GM21528 (cell line): ENCODE results near the gene ZBTB22.
A peak's percentile ranks its signal among the peaks of the same experiment; 100 is the strongest.

Experiments
- ATAC-seq: cut with Tn5 transposase; IDR thresholded peaks from one replicate; pipeline ENCODE4 v1.9.1; 2021; ENCODE audit warnings: mild to moderate bottlenecking, moderate library complexity; ENCODE audit not compliant: unreplicated experiment, low FRiP score

Gene ZBTB22

DNA sequence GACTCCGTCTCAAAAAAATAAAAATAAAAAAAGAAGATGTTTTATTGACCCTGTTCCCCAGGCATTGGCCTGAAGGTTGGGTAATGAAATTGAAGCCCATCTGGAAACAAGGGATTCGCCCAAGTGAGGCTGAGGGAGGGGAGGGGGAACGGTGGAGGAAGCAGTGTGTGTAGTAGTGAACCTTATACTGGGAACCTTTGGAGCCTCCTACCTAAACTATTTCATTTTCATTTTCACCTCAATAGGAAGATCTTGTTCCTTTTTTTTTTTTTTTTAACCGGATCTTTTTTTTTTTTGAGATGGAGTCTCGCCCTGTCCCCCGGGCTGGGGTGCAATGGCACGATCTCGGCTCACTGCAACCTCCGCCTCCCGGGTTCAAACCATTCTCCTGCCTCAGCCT is 13.2 kb upstream of the ZBTB22 start:
- no peak for ATAC-seq

GRCh38 chr6:33329058-33329457 is 11.5 kb upstream of the ZBTB22 start:
- no peak for ATAC-seq

DNA sequence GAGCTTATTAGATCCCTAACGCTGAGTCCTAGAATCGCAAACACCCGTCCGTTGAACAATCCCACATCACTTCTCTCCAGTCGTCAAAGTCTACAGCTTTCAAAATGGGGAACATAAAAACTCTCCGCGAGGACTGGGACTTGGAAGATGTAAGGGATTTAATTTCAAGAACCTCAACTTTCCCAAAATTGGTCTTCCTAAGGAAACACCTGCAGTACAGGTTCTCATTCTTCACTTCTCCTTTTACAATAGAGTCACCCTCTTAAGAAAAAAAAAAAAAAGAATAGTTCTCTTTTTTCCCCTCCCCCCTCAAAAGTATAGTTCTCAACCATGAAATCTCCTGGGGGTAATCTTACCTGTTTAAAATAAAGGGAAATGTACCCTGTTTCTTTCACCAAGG is 6.6 kb upstream of the ZBTB22 start:
- no peak for ATAC-seq

GRCh38 chr6:33323623-33323948 is 6.0 kb upstream of the ZBTB22 start:
- peak; percentile 9 for ATAC-seq

- ATAC-seq = no peak
Observed at GRCh38 chr6:33321227-33321626, 3.7 kb upstream of the ZBTB22 start.

DNA sequence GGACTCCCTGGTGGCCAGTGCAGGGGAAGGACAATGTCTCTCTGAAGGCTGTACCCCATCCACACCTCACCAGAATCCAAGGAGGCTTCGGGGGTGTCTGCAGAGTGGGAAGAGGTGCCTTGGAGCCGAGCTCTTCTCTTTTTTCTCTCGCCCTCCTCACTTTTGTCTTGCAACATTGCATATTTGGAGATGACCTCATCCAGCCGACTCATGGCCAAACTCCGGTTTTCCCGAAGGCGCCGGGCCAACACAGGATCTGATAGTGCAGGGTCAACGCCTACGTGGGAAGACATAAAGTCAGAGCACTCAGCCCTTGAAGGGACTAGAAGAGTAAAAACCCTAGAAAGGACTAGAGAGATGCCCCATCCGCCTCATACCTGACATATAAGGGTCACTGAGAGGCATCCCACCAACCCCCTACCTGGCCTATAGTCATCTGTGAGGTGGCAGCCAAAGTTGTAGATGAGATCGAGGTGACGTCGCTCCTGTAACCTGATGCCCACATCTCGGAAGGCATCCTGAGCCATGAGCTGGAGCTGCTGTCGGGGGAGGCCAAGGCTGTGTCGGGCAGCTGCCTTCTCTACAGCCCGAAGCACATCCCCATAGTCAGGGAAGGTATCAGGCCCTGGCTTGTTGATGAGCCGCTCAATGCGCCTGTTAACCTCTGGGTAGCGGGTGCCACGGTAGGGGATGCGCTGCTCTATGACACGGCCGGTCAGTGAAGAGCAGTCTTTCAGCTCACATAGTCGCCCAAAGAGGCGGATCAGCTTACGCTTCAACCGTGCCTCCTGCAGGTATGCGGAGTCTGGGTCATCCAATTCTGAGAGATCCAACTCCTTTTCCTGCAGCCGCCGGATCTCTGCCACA is 3.0 kb upstream of the ZBTB22 start:
- no peak for ATAC-seq

GRCh38 chr6:33319939-33320314 is 2.4 kb upstream of the ZBTB22 start:
- ATAC-seq = no peak

GRCh38 chr6:33318426-33319073 is 1.0 kb upstream of the ZBTB22 start:
- no peak for ATAC-seq

- ATAC-seq = no peak
Observed at GRCh38 chr6:33317419-33317668, 200 bp downstream of the ZBTB22 start.

- ATAC-seq = no peak
Observed at GRCh38 chr6:33316603-33317418, 733 bp downstream of the ZBTB22 start.

GRCh38 chr6:33315793-33316602 is 1.5 kb downstream of the ZBTB22 start:
- no peak for ATAC-seq

- ATAC-seq = no peak
Observed at GRCh38 chr6:33314943-33315792, 2.4 kb downstream of the ZBTB22 start.

DNA sequence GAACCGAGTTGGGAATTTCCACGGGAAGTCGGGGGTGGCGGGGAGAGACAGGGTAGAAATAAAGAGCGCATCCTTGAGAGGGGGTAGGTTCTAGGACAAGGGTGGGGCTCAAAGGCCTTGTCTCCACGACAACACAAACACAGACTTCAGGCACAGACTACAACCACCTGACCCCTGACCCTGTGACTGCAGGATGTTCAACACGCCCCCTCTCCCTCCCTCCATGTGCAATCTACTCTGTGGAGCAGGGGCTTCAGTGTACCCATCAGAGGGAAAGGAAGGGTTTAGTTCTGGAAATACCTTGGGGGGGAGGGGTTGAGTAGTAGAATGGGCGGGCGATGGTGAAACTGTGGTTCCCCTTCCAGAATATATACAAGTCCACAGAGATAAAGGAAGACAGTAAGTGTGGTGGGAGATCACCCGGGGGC is 3.0 kb downstream of the ZBTB22 start:
- ATAC-seq = no peak

DNA sequence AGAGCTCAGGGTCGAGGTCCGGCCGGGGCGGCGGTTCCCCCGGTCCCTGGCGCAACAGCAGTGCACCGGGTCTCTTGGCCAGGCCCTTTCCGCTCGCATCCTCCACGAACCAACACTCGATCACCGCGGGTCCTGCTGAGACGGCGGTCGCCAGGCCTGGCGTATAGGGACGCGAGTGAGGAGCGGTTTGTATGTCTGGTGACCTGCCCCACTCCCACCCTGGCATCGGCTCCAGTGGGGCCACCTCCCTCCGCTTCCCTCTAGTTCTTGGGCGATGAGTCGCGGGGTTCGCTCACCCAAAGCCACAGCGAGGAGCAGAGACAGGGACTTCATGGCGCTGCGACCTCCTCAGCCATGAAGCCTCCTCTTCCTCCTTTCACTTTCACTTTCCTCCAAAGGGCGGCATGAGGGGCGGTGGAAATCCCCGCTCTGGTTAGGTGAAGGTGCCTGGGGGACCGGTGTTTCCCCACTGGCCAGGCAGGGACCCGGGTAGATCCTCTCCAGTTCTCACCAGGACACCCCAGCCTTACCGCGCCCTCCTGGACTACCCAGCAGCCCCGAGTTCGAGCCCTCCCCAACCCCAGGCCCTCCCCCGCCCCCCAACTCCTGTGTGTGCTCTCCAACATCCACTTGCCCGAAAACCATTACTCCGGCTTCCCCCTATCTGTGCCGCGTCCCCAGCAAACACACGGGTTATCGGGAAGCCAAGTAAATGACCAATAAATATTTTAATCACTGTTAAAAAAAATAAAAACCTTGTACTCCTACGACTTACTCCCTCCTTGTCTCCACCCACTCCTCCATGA is 3.6 kb downstream of the ZBTB22 start, which contains the start of gene TAPBP:
TAPBP (minus strand) TSS at position 370 of the 806 bp plus-strand sequence; CDS start at position 333, 37 bp downstream.
- ATAC-seq = peak; percentile 38

DNA sequence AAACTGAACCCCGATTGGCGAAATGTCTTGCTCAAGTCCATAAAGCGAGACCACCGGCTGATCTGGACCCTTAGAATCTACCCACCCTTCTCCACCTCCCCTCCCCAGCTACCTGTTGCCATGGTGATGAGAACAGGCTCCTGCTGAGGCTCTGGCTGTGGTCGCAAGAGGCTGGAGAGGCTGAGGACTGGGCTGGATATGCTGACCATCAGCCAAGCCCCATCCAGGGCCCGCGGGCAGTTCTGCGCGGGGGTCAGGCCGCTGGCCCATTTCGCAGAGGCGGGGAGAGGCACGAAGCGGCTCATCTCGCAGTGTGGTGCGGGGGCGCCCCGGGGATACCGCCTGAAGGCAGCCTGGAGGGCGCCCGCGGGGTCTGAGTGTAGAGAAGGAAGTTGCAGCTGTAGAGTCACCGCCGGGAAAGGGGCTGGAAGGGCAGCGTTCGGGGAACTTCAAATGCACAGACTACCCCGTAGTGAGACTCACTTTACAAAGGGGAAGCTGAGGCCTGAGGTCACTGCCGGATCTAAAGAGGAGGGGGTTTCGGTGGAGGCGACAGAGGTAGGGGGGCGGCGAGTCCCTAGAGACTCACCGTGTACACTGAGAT is 4.3 kb downstream of the ZBTB22 start:
- ATAC-seq = peak; percentile 4

- ATAC-seq = no peak
Observed at GRCh38 chr6:33312361-33313104, 5.0 kb downstream of the ZBTB22 start.

- no peak for ATAC-seq
Observed at GRCh38 chr6:33306356-33306755, 11.2 kb downstream of the ZBTB22 start.

- ATAC-seq = no peak
Observed at GRCh38 chr6:33305052-33305451, 12.5 kb downstream of the ZBTB22 start.
